ENCODE data around the gene ZCCHC3. TPM values are rescaled to one million over a fixed set of nuclear protein-coding genes. Genes with fewer than 3 reads are reported as not detected.

ZCCHC3 gene
- total and polyA plus RNA-seq, 2 experiments from 2014 or later = 26.5 to 66.3 TPM

GRCh38 chr20:343107-343506 is 45.7 kb downstream of the ZCCHC3 start:
- no peak for DNase-seq (ENCODE audit: low spot score)
- H3K36me3 Mint-ChIP-seq (ENCODE audit: low read depth) = no peaks in the 10 kb centered on the region
- TF ChIP-seq ETS1 (IDR thresholded peaks at IDR 0.05) (no peak), ZNF462 (CRISPR knock-in tag; IDR thresholded peaks at IDR 0.05) (no peak), CTCF (conservative IDR thresholded peaks at IDR 0.05; ENCODE audit: low read depth in 2 of 2) (no peak), JUNB (IDR thresholded peaks at IDR 0.05; ENCODE audit: unreplicated experiment) (no peak), ZNF114 (CRISPR knock-in tag; IDR thresholded peaks at IDR 0.05) (no peak), ZNF331 (CRISPR knock-in tag; IDR thresholded peaks at IDR 0.05; ENCODE audit: low read depth) (no peak), POLR2AphosphoS5 (IDR thresholded peaks at IDR 0.05; ENCODE audit: low read depth) (no peak), EZH2 (IDR thresholded peaks at IDR 0.05; ENCODE audit: low read depth, unreplicated experiment) (no peak)
- no peak overlapping the region for H3K4me3 Mint-ChIP-seq
- peaks cover 4% of the 10 kb centered on the region; the same call in 1 of the 2 replicates for H3K4me1 ChIP-seq (ENCODE audit: insufficient read depth)
- H3K27me3 ChIP-seq (ENCODE audit: insufficient read depth) = peaks cover 8% of the 10 kb centered on the region
- H3K27me3 Mint-ChIP-seq (ENCODE audit: insufficient read depth, low read depth, poor library complexity) = peaks cover 6% of the 10 kb centered on the region
- H3K27ac Mint-ChIP-seq = no peak overlapping the region
- no peak overlapping the region for H3K4me2 ChIP-seq
- H4K20me1 ChIP-seq (replicated peaks; ENCODE audit: insufficient read depth) = no peaks in the 10 kb centered on the region; the same call in 1 of the 2 replicates
- H3K27ac ChIP-seq (ENCODE audit: low read depth) = no peak overlapping the region
- H2AFZ ChIP-seq = no peak overlapping the region
- H3K4me1 Mint-ChIP-seq = peaks cover 5% of the 10 kb centered on the region
- no peaks in the 10 kb centered on the region; the same call in 2 of the 3 replicates for H3K9me3 Mint-ChIP-seq
- H3K9me2 ChIP-seq (ENCODE audit: insufficient read depth) = no peaks in the 10 kb centered on the region
- H3K4me3 ChIP-seq = no peak overlapping the region
- H3K36me3 ChIP-seq (ENCODE audit: insufficient read depth) = no peaks in the 10 kb centered on the region
- no peak for ATAC-seq
- no peaks in the 10 kb centered on the region for H3K79me2 ChIP-seq (replicated peaks; ENCODE audit: insufficient read depth)
- peaks cover 8% of the 10 kb centered on the region; the same call in 1 of the 2 replicates for H3F3A ChIP-seq (replicated peaks; ENCODE audit: low read depth)

Data from GM23338 (cell line).